K562 (cell line): Measurements from ENCODE around the gene DGCR8. TPM values are rescaled to one million over a fixed set of nuclear protein-coding genes. Genes with fewer than 3 reads are reported as not detected.

Experiments used
- ATAC-seq: fragments of 200-7000 bp; cut with Tn5 transposase; 3 replicates; pipeline ENCODE4 v1.9.1; 2020; ENCODE audit warnings: moderate library complexity
- BruUV-seq: library from RNA; stranded (reverse); fragments of 400-500 nt; replicated peaks from 2 replicates; lab custom pipeline; 2021; lab: Mats Ljungman, UMichigan
- CTCF ChIA-PET: fragments of 300-600 bp; formaldehyde crosslinking; extraction: SDS; loops from one replicate; lab custom pipeline; 2021; ENCODE audit warnings: low intra/inter-chr PET ratio; lab: Yijun Ruan, JAX
- POLR2A ChIA-PET: fragments of 300-600, 350-650 bp; sonication (Branson Sonifier 250); formaldehyde crosslinking; extraction: SDS; loops from one replicate; lab custom pipeline; 2021; ENCODE audit warnings: antibody characterized with exemption, inconsistent platforms; lab: Yijun Ruan, JAX
- DNase-seq, 4 experiments: peaks; one replicate each; pipeline versions ENCODE4 v3.0.0 to v3.0.0-alpha.2; 2011 to 2018; ENCODE audit warnings: low spot score in 3 of 4, mixed read lengths in 3 of 4; ENCODE audit errors: extremely low read depth in 1 of 4
- FAIRE-seq: peaks from 2 replicates; lab custom pipeline; 2011; peaks lifted over from hg19 to GRCh38; lab: Jason Lieb, UNC
- H2AFZ ChIP-seq: 2 replicates; pipeline ENCODE4 v1.6.0; 2011; ENCODE audit warnings: low read depth, low read length, control low read depth, inconsistent platforms
- H3K27ac ChIP-seq: fragments of 200-600 bp; 3 replicates; pipeline ENCODE4 v1.8.0; 2011; ENCODE audit warnings: low read depth, mild to moderate bottlenecking, control low read depth, inconsistent platforms, low read length, moderate library complexity, mixed read lengths; ENCODE audit errors: extremely low read depth
- H3K27me3 ChIP-seq, 2 experiments: fragments of 300-600 bp in 1 of 2; 2 replicates in 1 of 2; 3 replicates in 1 of 2; pipeline versions ENCODE4 v1.6.0 to v1.8.0; 2011; ENCODE audit warnings: inconsistent platforms in 2 of 2, low read length in 2 of 2, mild to moderate bottlenecking in 1 of 2, mixed read lengths in 1 of 2, moderate library complexity in 1 of 2; ENCODE audit not compliant: control insufficient read depth in 2 of 2, insufficient read depth in 2 of 2
- H3K36me3 ChIP-seq: fragments of 300-600 bp; 3 replicates; pipeline ENCODE4 v1.8.0; 2011; ENCODE audit warnings: mild to moderate bottlenecking, low read length, inconsistent platforms; ENCODE audit not compliant: control insufficient read depth, insufficient read depth
- H3K4me1 ChIP-seq, 2 experiments: fragments of 200-600 bp in 1 of 2; replicated peaks in 1 of 2; 2 replicates in 1 of 2; 3 replicates in 1 of 2; pipeline versions ENCODE4 v1.5.1 to v1.8.0; 2011; ENCODE audit warnings: inconsistent platforms in 2 of 2, low read length in 2 of 2, mild to moderate bottlenecking in 1 of 2, mixed read lengths in 1 of 2, moderate library complexity in 1 of 2; ENCODE audit not compliant: control insufficient read depth in 2 of 2, insufficient read depth in 2 of 2
- H3K4me2 ChIP-seq: 2 replicates; pipeline ENCODE4 v1.6.1; 2011; ENCODE audit warnings: low read length, control low read depth, inconsistent platforms, mixed read lengths; ENCODE audit not compliant: insufficient read depth
- H3K4me3 ChIP-seq: fragments of 200-600 bp; sonication (generic), shearing (Covaris generic); 2 replicates; pipeline ENCODE4 v1.5.1; 2016; ENCODE audit warnings: control low read depth, inconsistent platforms
- H3K79me2 ChIP-seq: fragments of 200-600 bp; 3 replicates; pipeline ENCODE4 v1.8.0; 2011; ENCODE audit warnings: low read length, inconsistent platforms; ENCODE audit not compliant: control insufficient read depth, insufficient read depth
- H3K9ac ChIP-seq, 2 experiments: 2 replicates each; pipeline versions ENCODE4 v1.6.0 to v1.6.1; 2011; ENCODE audit warnings: low read depth in 2 of 2, low read length in 2 of 2, control low read depth in 1 of 2, inconsistent platforms in 1 of 2, mild to moderate bottlenecking in 1 of 2, mixed read lengths in 1 of 2; ENCODE audit not compliant: insufficient read depth in 1 of 2
- H3K9me1 ChIP-seq: one replicate; pipeline ENCODE4 v1.6.0; 2011; ENCODE audit warnings: inconsistent platforms, mild to moderate bottlenecking, low read length, moderate library complexity; ENCODE audit not compliant: control insufficient read depth, insufficient read depth
- H3K9me3 ChIP-seq: replicated peaks from 2 replicates; pipeline ENCODE4 v1.5.1; 2011; ENCODE audit warnings: low read depth, low read length, inconsistent platforms; ENCODE audit not compliant: control insufficient read depth, insufficient read depth
- H4K20me1 ChIP-seq: replicated peaks from 2 replicates; pipeline ENCODE4 v1.6.1; 2011; ENCODE audit warnings: low read length, inconsistent platforms, mixed read lengths; ENCODE audit not compliant: control insufficient read depth, insufficient read depth
- CCNT2 ChIP-seq: IDR thresholded peaks from 2 replicates; pipeline ENCODE4 v1.6.1; 2011; ENCODE audit warnings: borderline replicate concordance, low read depth, mild to moderate bottlenecking, moderate library complexity, mixed read lengths, low read length; ENCODE audit not compliant: insufficient read length; ENCODE audit errors: extremely low read depth
- HNRNPLL ChIP-seq: fragments of 200-400 bp; formaldehyde crosslinking; IDR thresholded peaks from 2 replicates; pipeline ENCODE4 v1.6.1; 2017; ENCODE audit warnings: low read length, low read depth, mild to moderate bottlenecking; ENCODE audit not compliant: poor library complexity, severe bottlenecking
- KAT8 ChIP-seq: fragments of 450-650 bp; IDR thresholded peaks from 2 replicates; pipeline ENCODE4 v1.6.1; 2016; ENCODE audit warnings: low read depth, mild to moderate bottlenecking
- MAX ChIP-seq: sonication (generic); formaldehyde crosslinking; IDR thresholded peaks from 2 replicates; pipeline ENCODE4 v1.9.0; 2022; ENCODE audit warnings: mild to moderate bottlenecking, missing genetic modification reagents
- MED1 ChIP-seq: sonication (generic); formaldehyde crosslinking; IDR thresholded peaks from 2 replicates; pipeline ENCODE4 v1.8.1; 2023; ENCODE audit warnings: missing genetic modification reagents, borderline replicate concordance
- NCOR1 ChIP-seq: fragments of 450-650 bp; IDR thresholded peaks from 2 replicates; pipeline ENCODE4 v1.6.1; 2016; ENCODE audit warnings: mild to moderate bottlenecking, moderate library complexity
- NELFE ChIP-seq: IDR thresholded peaks from 2 replicates; pipeline ENCODE4 v1.6.1; 2011; ENCODE audit warnings: mild to moderate bottlenecking; ENCODE audit not compliant: insufficient read depth, insufficient read length
- NFYB ChIP-seq: IDR thresholded peaks from 2 replicates; pipeline ENCODE4 v1.6.1; 2011; ENCODE audit warnings: mild to moderate bottlenecking, moderate library complexity; ENCODE audit not compliant: insufficient read length; ENCODE audit errors: extremely low read depth
- PCBP1 ChIP-seq: fragments of 200-400 bp; formaldehyde crosslinking; IDR thresholded peaks from 2 replicates; pipeline ENCODE4 v1.6.1; 2018; ENCODE audit warnings: mild to moderate bottlenecking, low read depth, low read length; ENCODE audit not compliant: poor library complexity, severe bottlenecking
- SNAPC5 ChIP-seq: fragments of 250-450 bp; sonication (Bioruptor Pico); IDR thresholded peaks from 2 replicates; pipeline ENCODE4 v1.8.0; 2021; ENCODE audit warnings: moderate library complexity, mild to moderate bottlenecking, inconsistent platforms
- STAG1 ChIP-seq: sonication (generic); formaldehyde crosslinking; IDR thresholded peaks from 2 replicates; pipeline ENCODE4 v1.5.0; 2020; ENCODE audit warnings: missing genetic modification reagents, borderline replicate concordance
- TBL1XR1 ChIP-seq, 2 experiments: IDR thresholded peaks; 2 replicates each; pipeline ENCODE4 v1.6.1; 2012; ENCODE audit warnings: improper control_type of control experiment in 2 of 2, low read length in 2 of 2, mild to moderate bottlenecking in 1 of 2
- UBTF ChIP-seq, 2 experiments: IDR thresholded peaks; 2 replicates each; pipeline ENCODE4 v1.6.1; 2012; ENCODE audit warnings: improper control_type of control experiment in 2 of 2, low read depth in 2 of 2, low read length in 2 of 2, borderline replicate concordance in 1 of 2
- ZBTB7A ChIP-seq: IDR thresholded peaks from 2 replicates; pipeline ENCODE4 v1.6.1; 2011; ENCODE audit warnings: low read depth, mild to moderate bottlenecking, low read length, moderate library complexity, borderline replicate concordance; ENCODE audit not compliant: control insufficient read depth
- ZC3H4 ChIP-seq: sonication (generic); formaldehyde crosslinking; IDR thresholded peaks from 2 replicates; pipeline ENCODE4 v1.9.0; 2021; ENCODE audit warnings: missing genetic modification reagents, borderline replicate concordance
- ZFX ChIP-seq: sonication (generic); formaldehyde crosslinking; IDR thresholded peaks from 2 replicates; pipeline ENCODE4 v1.8.0; 2022; ENCODE audit warnings: mild to moderate bottlenecking, missing genetic modification reagents, moderate library complexity
- ZNF197 ChIP-seq: fragments of 200-800 bp; sonication (Bioruptor generic); IDR thresholded peaks from 2 replicates; pipeline ENCODE4 v1.6.1; 2016; ENCODE audit warnings: low read depth, missing genetic modification characterization, missing compliant biosample characterization
- WGBS: fragments of 100-300 bp; shearing (Covaris generic); methylation state at CpG from one replicate; pipeline ENCODE4 v1.1.6; 2016; ENCODE audit warnings: low coverage, mixed read lengths; ENCODE audit not compliant: insufficient coverage; ENCODE audit errors: missing lambda C conversion rate; 5-methylcytosine and 5-hydroxymethylcytosine counted together
- in situ Hi-C: fragments of 300-500 bp; cut with MboI; formaldehyde crosslinking; loops from 4 replicates; pipeline ENCODE4 v1.15.0; 2018; ENCODE audit warnings: inconsistent platforms, mixed read lengths
- intact Hi-C: fragments of 100-400 bp; cut with micrococcal nuclease; formaldehyde crosslinking; loops from 2 replicates; pipeline ENCODE4 v1.14.2; 2022
- polyA plus RNA-seq, 8 experiments: library from polyadenylated mRNA; depleted of rRNA in 4 of 8; stranded (reverse) in 5 of 8; unstranded in 3 of 8; fragments of >200 nt; fragmentation: Nextera tagmentation in 2 of 8; fragmentation: Illumina TruSeq in 1 of 8; extraction: Ambion mirVana in 2 of 8; extraction: Trizol in 1 of 8; gene quantifications; 2 replicates each; pipeline versions ENCODE4 v1.2.1 to v1.2.3, GENCODE V29; 2011 to 2014; ENCODE audit warnings: inconsistent platforms in 1 of 8, missing spikeins in 1 of 8
- total RNA-seq, 7 experiments: library from RNA; depleted of rRNA in 6 of 7; stranded (reverse); fragments of >200 nt in 6 of 7; fragmentation: Illumina TruSeq in 2 of 7; extraction: Trizol in 2 of 7; gene quantifications; 2 replicates each; pipeline versions ENCODE4 v1.2.1 to v1.2.3, GENCODE V29; 2011 to 2021; ENCODE audit warnings: low replicate concordance in 1 of 7

Gene DGCR8
- total and polyA plus RNA-seq, 9 of the 15 experiments (the other 6 are each of a cell fraction or from before 2014, with no cell fraction given): 5.9 to 144 (median 80.1) TPM

- Histone ChIP-seq H3K27me3 (no peaks in the 10 kb centered on the region), H3K4me3 (no peak overlapping the region), H3K79me2 (no peaks in the 10 kb centered on the region), H3K9me1 (peaks cover 13% of the 10 kb centered on the region), H3K4me1 (peaks cover 4 to 89% of the 10 kb centered on the region in 2 experiments; a peak in 4 of 5 replicates), H3K36me3 (peaks cover 17% of the 10 kb centered on the region; the same call in 2 of the 3 replicates), H2AFZ (no peak overlapping the region), H4K20me1 (peaks cover 16% of the 10 kb centered on the region), H3K27ac (no peak overlapping the region), H3K9me3 (no peaks in the 10 kb centered on the region), H3K4me2 (no peak overlapping the region), H3K9ac (peak overlapping the region in 1 of 2 experiments; percentile 2; a peak in 1 of 4 replicates)
- BruUV-seq: no TSS peak
- DNase-seq: no peak
- POLR2A ChIA-PET: interaction anchor here (0.6 to 2.2 kb wide), 3 partner anchors 25 to 152 kb away, joined by 3 to 10 read pairs (median 3); partner anchors contain the start of gene TRMT2A
- ATAC-seq: 0 out of 3 replicates have a peak, but pooled peaks have one; percentile 1
- no peak for FAIRE-seq
- intact Hi-C loops: no loop called here
- in situ Hi-C loops: no loop called here
- CTCF ChIA-PET: no interaction called here
- WGBS: 82% methylated on average over 65 of the region's 65 CpGs
- TF ChIP-seq ZNF197 (CRISPR knock-in tag): no peak
- TF ChIP-seq UBTF (IDR thresholded peaks at IDR 0.05; ENCODE audit: borderline replicate concordance in 1 of 2, low read depth in 2 of 2, low read length in 2 of 2): no peak
- 0 out of 2 replicates have a peak, but pooled peaks have one; percentile 26 for TF ChIP-seq MED1 (CRISPR knock-in tag)
- peak; percentile 42 for TF ChIP-seq PCBP1
- TF ChIP-seq KAT8: no peak
- TF ChIP-seq MAX: no peak
- TF ChIP-seq ZC3H4 (CRISPR knock-in tag): peak; percentile 86
- TF ChIP-seq STAG1 (CRISPR knock-in tag): peak; percentile 41; the same call in 1 of the 2 replicates
- TF ChIP-seq NFYB: no peak
- peak; percentile 18 for TF ChIP-seq CCNT2
- no peak for TF ChIP-seq NELFE
- TF ChIP-seq ZBTB7A: 0 out of 2 replicates have a peak, but pooled peaks have one; percentile 24
- no peak for TF ChIP-seq HNRNPLL
- no peak for TF ChIP-seq NCOR1
- no peak for TF ChIP-seq SNAPC5
- TF ChIP-seq TBL1XR1 (IDR thresholded peaks at IDR 0.05; ENCODE audit: low read length in 2 of 2): no peak
- TF ChIP-seq ZFX: peak; percentile 26; the same call in 1 of the 2 replicates
Observed at GRCh38 chr22:20142711-20143621, 62.9 kb downstream of the DGCR8 start.
